Fibroblast of lung (primary cell): ENCODE measurements around the gene RNASE8. TPM values are rescaled to one million over a fixed set of nuclear protein-coding genes. Genes with fewer than 3 reads are reported as not detected.
"Not testable (repeated sequence)": the region's sequence is repeated elsewhere in the genome, so short reads cannot be mapped to it uniquely, and the experiment has no call there.

Experiments used
- DNase-seq, 2 donors: peaks; one replicate each; pipeline versions ENCODE4 v3.0.0 to v3.0.0-alpha.2; 2010; ENCODE audit warnings: low read depth in 2 of 2
- H2AFZ ChIP-seq: 2 replicates; pipeline ENCODE4 v1.5.1; 2012; ENCODE audit warnings: low read length, control low read depth, inconsistent platforms
- H3K27ac ChIP-seq: 2 replicates; pipeline ENCODE4 v1.5.1; 2011; ENCODE audit warnings: low read length, control low read depth; ENCODE audit not compliant: insufficient read depth
- H3K27me3 ChIP-seq: 2 replicates; pipeline ENCODE4 v1.5.1; 2011; ENCODE audit warnings: mild to moderate bottlenecking, low read length; ENCODE audit not compliant: control insufficient read depth, insufficient read depth
- H3K36me3 ChIP-seq: 2 replicates; pipeline ENCODE4 v1.5.1; 2011; ENCODE audit warnings: low read length; ENCODE audit not compliant: control insufficient read depth, insufficient read depth
- H3K4me1 ChIP-seq: 2 replicates; pipeline ENCODE4 v1.5.1; 2011; ENCODE audit warnings: low read length; ENCODE audit not compliant: control insufficient read depth, insufficient read depth; ENCODE audit errors: extremely low read depth
- H3K4me2 ChIP-seq: 2 replicates; pipeline ENCODE4 v1.5.1; 2011; ENCODE audit warnings: low read length, control low read depth; ENCODE audit not compliant: insufficient read depth; ENCODE audit errors: extremely low read depth
- H3K4me3 ChIP-seq, 4 experiments: fragments of 200-600 bp in 1 of 4; sonication (generic) in 1 of 4; replicated peaks in 1 of 4; 2 replicates each; pipeline ENCODE4 v1.5.1; 2011 to 2016; ENCODE audit warnings: low read length in 4 of 4, low read depth in 3 of 4, mild to moderate bottlenecking in 3 of 4, control low read depth in 2 of 4, inconsistent platforms in 1 of 4, mixed read lengths in 1 of 4; ENCODE audit not compliant: insufficient read depth in 1 of 4; ENCODE audit errors: control extremely low read depth in 1 of 4
- H3K79me2 ChIP-seq: 2 replicates; pipeline ENCODE4 v1.5.1; 2012; ENCODE audit warnings: mild to moderate bottlenecking, low read length, inconsistent platforms; ENCODE audit not compliant: control insufficient read depth, insufficient read depth
- H3K9ac ChIP-seq: 2 replicates; pipeline ENCODE4 v1.5.1; 2011; ENCODE audit warnings: mild to moderate bottlenecking, low read length, control low read depth; ENCODE audit not compliant: insufficient read depth
- H3K9me3 ChIP-seq: 2 replicates; pipeline ENCODE4 v1.5.1; 2012; ENCODE audit warnings: low read depth, low read length; ENCODE audit not compliant: control insufficient read depth, insufficient read depth
- H4K20me1 ChIP-seq: 2 replicates; pipeline ENCODE4 v1.5.1; 2011; ENCODE audit warnings: low read length; ENCODE audit not compliant: control insufficient read depth, insufficient read depth; ENCODE audit errors: extremely low read depth
- EZH2 ChIP-seq: IDR thresholded peaks from 2 replicates; pipeline ENCODE4 v1.5.1; 2012; ENCODE audit warnings: low read length, control low read depth, mild to moderate bottlenecking; ENCODE audit errors: missing control alignments
- polyA plus RNA-seq, 2 donors: library from polyadenylated mRNA; depleted of rRNA in 1 of 2; stranded (reverse) in 1 of 2; unstranded in 1 of 2; fragments of >200 nt; gene quantifications; 2 replicates each; pipeline ENCODE4 v1.2.1, GENCODE V29; 2011 to 2012; ENCODE audit warnings: missing spikeins in 1 of 2
- total RNA-seq: library from RNA; depleted of rRNA; stranded (reverse); fragments of >200 nt; gene quantifications from 2 replicates; pipeline ENCODE4 v1.2.1, GENCODE V29; 2014
- TF ChIP-seq, protein P1 (sequence below), 2 donors: IDR thresholded peaks in 1 of 2; conservative IDR thresholded peaks in 1 of 2; 1 replicate in 1 of 2; 2 replicates in 1 of 2; pipeline ENCODE4 v1.5.1; 2011 to 2012; ENCODE audit warnings: low read length in 2 of 2, control low read depth in 1 of 2, inconsistent platforms in 1 of 2, low read depth in 1 of 2, mild to moderate bottlenecking in 1 of 2

RNASE8 gene
- total and polyA plus RNA-seq, 2 donors (not counting 1 experiment from before 2014, with no cell fraction given): not detected

- Histone ChIP-seq H3K9ac (no peak overlapping the region), H3K79me2 (no peaks in the 10 kb centered on the region), H4K20me1 (no peaks in the 10 kb centered on the region), H3K36me3 (no peaks in the 10 kb centered on the region), H3K4me1 (no peaks in the 10 kb centered on the region), H3K4me3 (no peak overlapping the region), H2AFZ (no peak overlapping the region), H3K27ac (no peak overlapping the region), H3K27me3 (peaks cover 11% of the 10 kb centered on the region), H3K9me3 (no peaks in the 10 kb centered on the region), H3K4me2 (no peak overlapping the region)
- TF ChIP-seq, protein P1, sequence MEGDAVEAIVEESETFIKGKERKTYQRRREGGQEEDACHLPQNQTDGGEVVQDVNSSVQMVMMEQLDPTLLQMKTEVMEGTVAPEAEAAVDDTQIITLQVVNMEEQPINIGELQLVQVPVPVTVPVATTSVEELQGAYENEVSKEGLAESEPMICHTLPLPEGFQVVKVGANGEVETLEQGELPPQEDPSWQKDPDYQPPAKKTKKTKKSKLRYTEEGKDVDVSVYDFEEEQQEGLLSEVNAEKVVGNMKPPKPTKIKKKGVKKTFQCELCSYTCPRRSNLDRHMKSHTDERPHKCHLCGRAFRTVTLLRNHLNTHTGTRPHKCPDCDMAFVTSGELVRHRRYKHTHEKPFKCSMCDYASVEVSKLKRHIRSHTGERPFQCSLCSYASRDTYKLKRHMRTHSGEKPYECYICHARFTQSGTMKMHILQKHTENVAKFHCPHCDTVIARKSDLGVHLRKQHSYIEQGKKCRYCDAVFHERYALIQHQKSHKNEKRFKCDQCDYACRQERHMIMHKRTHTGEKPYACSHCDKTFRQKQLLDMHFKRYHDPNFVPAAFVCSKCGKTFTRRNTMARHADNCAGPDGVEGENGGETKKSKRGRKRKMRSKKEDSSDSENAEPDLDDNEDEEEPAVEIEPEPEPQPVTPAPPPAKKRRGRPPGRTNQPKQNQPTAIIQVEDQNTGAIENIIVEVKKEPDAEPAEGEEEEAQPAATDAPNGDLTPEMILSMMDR (conservative IDR thresholded peaks at IDR 0.05 in 1 of 2, IDR thresholded peaks at IDR 0.05 in 1 of 2; ENCODE audit: low read depth in 1 of 2, low read length in 2 of 2): no peak
- no peak for TF ChIP-seq EZH2
- no peak for DNase-seq
Observed at GRCh38 chr14:21040370-21040925, 17.2 kb upstream of the RNASE8 start.

DNA sequence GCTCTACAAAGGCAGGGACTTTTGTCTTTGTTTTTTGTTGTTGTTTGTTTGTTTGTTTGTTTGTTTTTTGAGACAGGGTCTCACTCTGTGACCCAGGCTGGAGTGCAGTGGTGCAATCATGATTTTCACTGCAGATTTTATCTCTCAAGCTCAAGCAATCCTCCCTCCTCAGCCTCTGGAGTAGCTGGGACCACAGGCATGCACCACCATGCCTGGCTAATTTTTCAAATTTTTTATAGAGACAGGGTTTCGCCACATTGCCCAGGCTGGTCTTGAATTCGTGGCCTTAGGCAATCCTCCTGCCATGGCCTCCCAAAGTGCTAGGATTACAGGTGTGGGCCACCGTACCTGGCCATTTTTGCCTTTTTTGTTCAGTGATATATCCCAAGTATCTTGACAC, 16.7 kb upstream of the RNASE8 start:
- DNase-seq: peak in 1 of 2 donors; percentile 19
- not testable (repeated sequence) for H3K4me2 ChIP-seq, H3K4me3 ChIP-seq, H3K27ac ChIP-seq, H3K36me3 ChIP-seq, H3K79me2 ChIP-seq, H3K9ac ChIP-seq, H3K4me1 ChIP-seq, H4K20me1 ChIP-seq, H2AFZ ChIP-seq, H3K9me3 ChIP-seq
- peaks cover 13% of the 10 kb centered on the region for H3K27me3 ChIP-seq

DNA sequence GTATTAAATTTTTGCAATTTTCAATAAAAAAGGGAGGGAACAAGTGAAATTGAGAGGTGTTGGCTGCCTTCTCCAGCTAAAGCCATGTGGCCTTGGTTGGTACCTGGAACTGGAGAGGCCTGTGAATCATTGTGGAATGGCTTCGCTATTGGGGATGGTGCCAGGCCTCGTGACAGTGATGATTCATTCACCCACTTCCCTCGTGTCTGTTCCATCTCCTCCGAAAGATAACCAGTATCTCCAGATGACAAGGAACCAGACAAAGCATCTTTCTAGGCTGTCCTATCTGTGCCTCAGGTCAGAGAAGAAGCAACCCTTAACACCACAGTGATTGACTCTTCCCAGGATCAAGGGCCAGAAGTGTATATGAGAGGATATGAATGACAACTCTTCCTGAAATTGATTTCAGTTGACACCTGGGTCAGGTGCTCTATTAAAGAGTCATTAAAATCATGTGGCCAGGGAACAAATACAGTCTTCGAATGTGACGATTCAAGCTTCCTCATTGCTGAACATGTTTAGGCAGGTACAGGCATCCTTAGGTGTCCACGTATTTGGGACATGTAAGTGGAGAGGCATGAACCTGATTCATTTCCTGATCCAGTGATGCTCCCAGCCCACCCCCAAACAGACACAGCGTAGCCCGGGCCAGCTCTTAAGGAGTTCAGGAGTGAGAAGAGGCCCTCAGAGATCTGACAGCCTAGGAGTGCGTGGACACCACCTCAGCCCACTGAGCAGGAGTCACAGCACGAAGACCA, 15.8 kb upstream of the RNASE8 start, which contains the start of gene RNASE7:
Gene RNASE7 (plus strand): TSS at position 687 of the 758 bp plus-strand sequence. CDS start 631 bp downstream, outside the sequence.
- Histone ChIP-seq H3K27ac (no peak within 1 kb of the TSS), H3K4me1 (no peaks in the 10 kb centered on the region), H3K79me2 (no peaks in the 10 kb centered on the region), H2AFZ (no peak within 1 kb of the TSS), H3K36me3 (no peaks in the 10 kb centered on the region), H3K4me2 (no peak within 1 kb of the TSS), H4K20me1 (no peaks in the 10 kb centered on the region), H3K27me3 (peaks cover 13% of the 10 kb centered on the region), H3K4me3 (no peak within 1 kb of the TSS), H3K9me3 (no peaks in the 10 kb centered on the region), H3K9ac (no peak within 1 kb of the TSS)
- peak in 1 of 2 donors; percentile 57 for DNase-seq
- TF ChIP-seq, protein P1 (conservative IDR thresholded peaks at IDR 0.05 in 1 of 2, IDR thresholded peaks at IDR 0.05 in 1 of 2; ENCODE audit: low read depth in 1 of 2, low read length in 2 of 2): no peak
- no peak for TF ChIP-seq EZH2
